ENCODE measurements around the gene LYST. TPM values are rescaled to one million over a fixed set of nuclear protein-coding genes. Genes with fewer than 3 reads are reported as not detected.

Gene LYST
- total RNA-seq, 4 donors from 2014 or later, result 12.3 to 36.6 (median 21.0) TPM

- H3K36me3 ChIP-seq, result no peaks in the 10 kb centered on the region
- TF ChIP-seq CTCF (IDR thresholded peaks at IDR 0.05), result no peak
- no peak for TF ChIP-seq POLR2A (IDR thresholded peaks at IDR 0.05)
- intact Hi-C loops (cut with DNase I), result no loop called here
- WGBS, 2 donors, result 63 to 97% methylated on average over 2 to 6 of the region's 7 CpGs
- no peaks in the 10 kb centered on the region for H3K27me3 ChIP-seq
- no peak overlapping the region for H3K27ac ChIP-seq
- H3K4me3 ChIP-seq, result no peak overlapping the region
- H3K4me1 ChIP-seq, result peaks cover 0 to 15% (median 0%) of the 10 kb centered on the region in 3 donors
- no peak for DNase-seq
- H3K9me3 ChIP-seq, result no peaks in the 10 kb centered on the region
These were observed 252.2 kb downstream of the LYST start for GRCh38 chr1:235614442-235614954.

- peaks cover 0 to 19% (median 0%) of the 10 kb centered on the region in 3 donors for H3K4me1 ChIP-seq
- no peak overlapping the region for H3K4me3 ChIP-seq
- intact Hi-C loops (cut with DNase I), result no loop called here
- WGBS, 2 donors, result 43 to 68% methylated on average over 2 of the region's 2 CpGs
- peak overlapping the region in 1 of 4 donors; percentile 13 for H3K27ac ChIP-seq
- TF ChIP-seq POLR2A (IDR thresholded peaks at IDR 0.05) (no peak), CTCF (IDR thresholded peaks at IDR 0.05) (no peak)
- no peaks in the 10 kb centered on the region for H3K36me3 ChIP-seq
- no peaks in the 10 kb centered on the region for H3K27me3 ChIP-seq
- no peaks in the 10 kb centered on the region for H3K9me3 ChIP-seq
- no peak for DNase-seq
These were observed 253.1 kb downstream of the LYST start for GRCh38 chr1:235613602-235614001.

- no peak for TF ChIP-seq CTCF (IDR thresholded peaks at IDR 0.05)
- no peak for TF ChIP-seq POLR2A (IDR thresholded peaks at IDR 0.05)
- Histone ChIP-seq H3K4me3 (no peak overlapping the region), H3K4me1 (peaks cover 0 to 23% (median 0%) of the 10 kb centered on the region in 3 donors), H3K27me3 (no peaks in the 10 kb centered on the region), H3K9me3 (no peaks in the 10 kb centered on the region), H3K36me3 (no peaks in the 10 kb centered on the region), H3K27ac (peak overlapping the region in 1 of 4 donors; percentile 13)
- intact Hi-C loops (cut with DNase I), result no loop called here
- DNase-seq, result no peak
- WGBS, 2 donors, result 62 to 71% methylated on average over 1 to 3 of the region's 3 CpGs
These were observed 253.9 kb downstream of the LYST start for GRCh38 chr1:235612761-235613160.

Small RNA genes within 50 kb of the gene (small RNA-seq; reads per million reads assigned to genes)
- gene MIR1537 (0 reads per million in 4 donors), gene RNU6-968P (0 reads per million in 4 donors)

Other genes starting within 250 kb of the LYST start
- 1 to 10 TPM; 1.1 to 6.3 (median 4.6) TPM for gene GNG4, start 217.1 kb downstream of the LYST start, total RNA-seq
- 100 to 1,000 TPM in 1 of 4 donors, 10 to 100 TPM in 2, 1 to 10 TPM in 1; 3.6 to 120 (median 28.5) TPM for gene NID1, start 198.2 kb upstream of the LYST start, total RNA-seq